VCaP (cell line): ENCODE measurements around the gene TCF7L1.

Source experiments
- H3K27ac ChIP-seq: fragments of 450-650 bp; 2 replicates; pipeline ENCODE4 v1.5.1; 2017
- CTCF ChIP-seq: fragments of 450-650 bp; conservative IDR thresholded peaks from 2 replicates; pipeline ENCODE4 v1.5.1; 2017; ENCODE audit warnings: mild to moderate bottlenecking, moderate library complexity

The TCF7L1 gene

GRCh38 chr2:85180322-85181133 is 47.3 kb downstream of the TCF7L1 start:
- H3K27ac ChIP-seq = no peak overlapping the region
- no peak for TF ChIP-seq CTCF

- TF ChIP-seq CTCF = no peak
- no peak overlapping the region for H3K27ac ChIP-seq
These were observed 48.0 kb downstream of the TCF7L1 start for GRCh38 chr2:85181134-85181631.

- H3K27ac ChIP-seq = no peak overlapping the region
- TF ChIP-seq CTCF = no peak
These were observed 48.8 kb downstream of the TCF7L1 start for GRCh38 chr2:85181844-85182456.

GRCh38 chr2:85183076-85183475 is 49.9 kb downstream of the TCF7L1 start:
- H3K27ac ChIP-seq = no peak overlapping the region
- TF ChIP-seq CTCF = no peak

- no peak for TF ChIP-seq CTCF
- no peak overlapping the region for H3K27ac ChIP-seq
These were observed 50.3 kb downstream of the TCF7L1 start for GRCh38 chr2:85183479-85183878.

GRCh38 chr2:85184231-85184630 is 51.0 kb downstream of the TCF7L1 start:
- H3K27ac ChIP-seq = no peak overlapping the region
- TF ChIP-seq CTCF = no peak

GRCh38 chr2:85184990-85185389 is 51.8 kb downstream of the TCF7L1 start:
- no peak overlapping the region for H3K27ac ChIP-seq
- TF ChIP-seq CTCF = no peak
